Prostate gland (tissue), 2 donors: Measurements from ENCODE around the gene ACTR1B. TPM values are rescaled to one million over a fixed set of nuclear protein-coding genes. Genes with fewer than 3 reads are reported as not detected.

ENCODE experiments used
- DNase-seq: peaks from one replicate; pipeline ENCODE4 v3.0.0-alpha.2; 2019; ENCODE audit warnings: low spot score
- H3K27ac ChIP-seq, 2 donors: fragments of 200-600 bp; sonication (generic); 2 replicates each; pipeline ENCODE4 v1.5.1; 2017 to 2019
- H3K27me3 ChIP-seq: fragments of 200-600 bp; sonication (generic); replicated peaks from 2 replicates; pipeline ENCODE4 v1.5.1; 2019; ENCODE audit not compliant: insufficient read depth
- H3K36me3 ChIP-seq, 2 donors: fragments of 200-600 bp; sonication (generic); 1 replicate in 1 of 2; 2 replicates in 1 of 2; pipeline versions ENCODE4 v1.5.1 to v1.8.1; 2017 to 2019
- H3K4me1 ChIP-seq: fragments of 200-600 bp; sonication (generic); replicated peaks from 2 replicates; pipeline ENCODE4 v1.5.1; 2019
- H3K4me3 ChIP-seq, 2 donors: fragments of 200-600 bp; sonication (generic); 2 replicates each; pipeline ENCODE4 v1.5.1; 2017 to 2019
- H3K9me3 ChIP-seq: fragments of 200-600 bp; sonication (generic); 2 replicates; pipeline ENCODE4 v1.5.1; 2017
- POLR2A ChIP-seq: fragments of 450-650 bp; IDR thresholded peaks from one replicate; pipeline ENCODE4 v1.6.1; 2016; ENCODE audit warnings: antibody characterized with exemption, mild to moderate bottlenecking
- POLR2AphosphoS5 ChIP-seq: sonication (generic); formaldehyde crosslinking; IDR thresholded peaks from one replicate; pipeline ENCODE4 v1.6.1; 2017; ENCODE audit warnings: antibody characterized with exemption
- WGBS: methylation state at CpG from one replicate; pipeline ENCODE4 v1.1.5; 2018; 5-methylcytosine and 5-hydroxymethylcytosine counted together
- intact Hi-C: fragments of 100-400 bp; cut with DNase I; formaldehyde crosslinking; loops from one replicate; pipeline ENCODE4 v1.14.2; 2022
- total RNA-seq, 2 donors: library from RNA; depleted of rRNA; stranded (reverse); fragments of >200 nt; gene quantifications; one replicate each; pipeline ENCODE4 v1.1.0, GENCODE V29; 2016
- TF ChIP-seq, protein P1 (sequence below), 4 experiments: fragments of 200-600 bp in 2 of 4; fragments of 450-650 bp in 2 of 4; sonication (generic) in 2 of 4; IDR thresholded peaks; 1 replicate in 3 of 4; 2 replicates in 1 of 4; pipeline ENCODE4 v1.5.1; 2016 to 2019; ENCODE audit warnings: antibody characterized with exemption in 4 of 4, mild to moderate bottlenecking in 2 of 4, moderate library complexity in 2 of 4

The ACTR1B gene
- total RNA-seq, 2 donors from 2014 or later, result 80.5 to 102 TPM

DNA sequence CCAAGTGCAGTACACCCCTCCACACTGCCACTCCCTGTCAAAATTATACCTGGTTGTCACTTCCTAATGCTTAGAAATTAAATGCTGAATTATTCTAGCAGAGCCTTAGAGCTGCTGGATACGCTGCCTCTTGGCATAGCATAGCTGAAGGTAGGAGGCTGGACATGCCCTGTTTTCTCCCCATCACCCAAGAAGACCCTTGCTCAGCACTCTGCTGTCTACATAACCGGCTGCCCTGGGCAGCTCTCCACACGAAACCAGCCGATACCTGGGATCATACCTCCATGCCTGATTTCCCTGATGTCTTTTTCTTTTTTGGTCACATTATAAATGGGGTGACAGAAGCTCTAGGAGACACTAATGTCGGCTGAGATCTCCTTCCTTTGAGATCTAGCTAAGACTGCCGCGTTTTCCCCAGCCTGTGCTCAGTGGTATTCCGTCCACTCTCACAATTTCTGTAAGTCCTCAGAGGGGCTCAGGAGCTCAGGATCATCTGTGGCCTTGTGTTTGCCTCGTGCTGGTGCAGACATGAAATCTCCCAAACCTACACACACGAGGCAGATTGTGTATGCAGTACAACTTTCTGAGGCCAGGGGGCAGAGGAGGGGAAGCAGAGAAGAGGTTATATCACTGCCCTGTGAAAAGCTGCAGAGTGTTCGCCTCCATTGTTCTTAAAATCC, 36.1 kb upstream of the ACTR1B start:
- H3K4me3 ChIP-seq, result no peak overlapping the region
- H3K27ac ChIP-seq, result no peak overlapping the region
- WGBS, result 62% methylated on average over 11 of the region's 11 CpGs
- peak; percentile 22 for DNase-seq
- TF ChIP-seq, protein P1, sequence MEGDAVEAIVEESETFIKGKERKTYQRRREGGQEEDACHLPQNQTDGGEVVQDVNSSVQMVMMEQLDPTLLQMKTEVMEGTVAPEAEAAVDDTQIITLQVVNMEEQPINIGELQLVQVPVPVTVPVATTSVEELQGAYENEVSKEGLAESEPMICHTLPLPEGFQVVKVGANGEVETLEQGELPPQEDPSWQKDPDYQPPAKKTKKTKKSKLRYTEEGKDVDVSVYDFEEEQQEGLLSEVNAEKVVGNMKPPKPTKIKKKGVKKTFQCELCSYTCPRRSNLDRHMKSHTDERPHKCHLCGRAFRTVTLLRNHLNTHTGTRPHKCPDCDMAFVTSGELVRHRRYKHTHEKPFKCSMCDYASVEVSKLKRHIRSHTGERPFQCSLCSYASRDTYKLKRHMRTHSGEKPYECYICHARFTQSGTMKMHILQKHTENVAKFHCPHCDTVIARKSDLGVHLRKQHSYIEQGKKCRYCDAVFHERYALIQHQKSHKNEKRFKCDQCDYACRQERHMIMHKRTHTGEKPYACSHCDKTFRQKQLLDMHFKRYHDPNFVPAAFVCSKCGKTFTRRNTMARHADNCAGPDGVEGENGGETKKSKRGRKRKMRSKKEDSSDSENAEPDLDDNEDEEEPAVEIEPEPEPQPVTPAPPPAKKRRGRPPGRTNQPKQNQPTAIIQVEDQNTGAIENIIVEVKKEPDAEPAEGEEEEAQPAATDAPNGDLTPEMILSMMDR (IDR thresholded peaks at IDR 0.05), result peak in 3 of 4 experiments; percentile 35 to 62 (median 49)
- TF ChIP-seq POLR2AphosphoS5, result no peak
- H3K27me3 ChIP-seq, result no peaks in the 10 kb centered on the region
- no peaks in the 10 kb centered on the region for H3K4me1 ChIP-seq
- H3K36me3 ChIP-seq, result no peaks in the 10 kb centered on the region
- H3K9me3 ChIP-seq, result no peaks in the 10 kb centered on the region
- intact Hi-C loops, result loop anchor here (5.0 to 10.0 kb wide), 3 partner anchors 55 to 687 kb away; partner anchors contain the start of gene COX5B

DNA sequence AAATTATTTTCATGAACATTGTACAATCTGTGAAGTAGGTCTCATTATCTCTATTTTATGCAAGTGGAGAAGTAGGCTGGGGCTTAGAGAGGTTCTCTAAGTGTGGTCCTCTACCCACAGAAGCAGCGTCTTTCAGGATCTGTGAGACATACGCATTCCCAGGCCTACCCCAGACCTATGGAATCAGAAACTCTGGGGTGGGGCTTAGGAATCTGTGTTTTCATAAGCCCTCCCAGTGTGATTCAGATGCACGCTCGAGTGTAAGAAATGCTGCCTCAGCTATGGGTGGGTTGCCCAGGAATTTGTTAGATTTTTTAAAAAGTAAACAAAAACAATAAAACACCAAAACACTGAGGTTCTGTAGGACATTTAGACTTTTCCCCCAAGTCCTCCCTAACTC, 34.7 kb upstream of the ACTR1B start:
- intact Hi-C loops, result loop anchor here (10.0 kb wide), 2 partner anchors 54 to 104 kb away; partner anchors contain the start of gene COX5B
- TF ChIP-seq, protein P1 (IDR thresholded peaks at IDR 0.05), result no peak
- TF ChIP-seq POLR2A (no peak), POLR2AphosphoS5 (no peak)
- H3K27ac ChIP-seq, result no peak overlapping the region
- no peak for DNase-seq
- H3K27me3 ChIP-seq, result no peaks in the 10 kb centered on the region
- WGBS, result 77% methylated on average over 4 of the region's 4 CpGs
- H3K4me1 ChIP-seq, result no peaks in the 10 kb centered on the region
- H3K36me3 ChIP-seq, result no peaks in the 10 kb centered on the region
- no peak overlapping the region for H3K4me3 ChIP-seq
- no peaks in the 10 kb centered on the region for H3K9me3 ChIP-seq

DNA sequence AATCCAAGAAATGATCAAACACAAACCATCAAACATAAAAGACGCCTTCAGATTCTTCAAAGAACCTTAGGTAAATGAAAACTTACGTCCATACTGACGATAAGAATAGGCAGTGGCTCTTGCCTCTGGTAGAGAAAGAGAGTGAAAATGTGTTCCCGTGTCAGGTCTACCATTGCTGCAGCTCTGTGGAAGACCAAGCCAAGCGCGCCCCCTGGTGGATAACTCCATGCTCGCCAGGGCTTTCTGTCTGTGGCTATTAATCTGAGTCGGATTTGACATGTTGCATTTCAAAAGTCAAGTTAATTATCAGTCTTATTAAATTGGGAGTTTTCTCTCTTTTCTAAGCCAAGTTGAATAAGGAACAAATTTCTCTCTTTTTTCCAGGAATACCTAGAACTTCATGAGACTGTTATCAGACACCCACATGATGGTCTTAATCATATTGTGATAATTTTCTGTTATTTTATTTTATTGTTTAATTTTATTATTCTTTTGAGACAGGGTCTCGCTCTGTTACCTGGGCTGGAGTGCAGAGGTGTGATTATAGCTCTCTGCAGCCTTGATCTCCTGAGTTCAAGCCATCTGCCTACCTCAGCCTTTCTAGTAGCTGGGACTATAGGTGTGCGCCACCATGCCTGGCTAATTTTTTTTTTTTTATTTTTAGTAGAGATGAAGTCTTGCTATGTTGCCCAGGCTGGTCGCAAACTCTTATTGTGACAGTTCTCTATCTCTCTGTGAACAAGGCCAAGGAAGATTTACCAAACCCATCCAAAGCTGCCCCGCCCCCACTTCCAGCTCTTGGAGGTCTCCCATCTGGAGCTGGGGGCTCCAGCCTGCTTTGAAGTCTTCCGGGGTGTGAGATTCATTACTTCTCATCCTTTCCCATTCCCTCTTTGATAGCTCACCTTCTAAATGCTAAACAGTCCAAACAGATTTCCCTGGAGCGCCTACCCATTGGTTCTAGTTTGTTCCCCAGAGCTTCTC, 33.7 kb upstream of the ACTR1B start:
- H3K27ac ChIP-seq, result no peak overlapping the region
- no peaks in the 10 kb centered on the region for H3K4me1 ChIP-seq
- DNase-seq, result peak; percentile 90
- H3K36me3 ChIP-seq, result no peaks in the 10 kb centered on the region
- H3K9me3 ChIP-seq, result no peaks in the 10 kb centered on the region
- H3K27me3 ChIP-seq, result no peaks in the 10 kb centered on the region
- intact Hi-C loops, result loop anchor here (10.0 kb wide), 2 partner anchors 53 to 103 kb away; partner anchors contain the start of gene COX5B
- H3K4me3 ChIP-seq, result no peak overlapping the region
- TF ChIP-seq POLR2A, result no peak
- peak; percentile 78 for TF ChIP-seq POLR2AphosphoS5
- TF ChIP-seq, protein P1 (IDR thresholded peaks at IDR 0.05), result peak; percentile 91 to 98 (median 96)
- WGBS, result 29% methylated on average over 14 of the region's 14 CpGs

DNA sequence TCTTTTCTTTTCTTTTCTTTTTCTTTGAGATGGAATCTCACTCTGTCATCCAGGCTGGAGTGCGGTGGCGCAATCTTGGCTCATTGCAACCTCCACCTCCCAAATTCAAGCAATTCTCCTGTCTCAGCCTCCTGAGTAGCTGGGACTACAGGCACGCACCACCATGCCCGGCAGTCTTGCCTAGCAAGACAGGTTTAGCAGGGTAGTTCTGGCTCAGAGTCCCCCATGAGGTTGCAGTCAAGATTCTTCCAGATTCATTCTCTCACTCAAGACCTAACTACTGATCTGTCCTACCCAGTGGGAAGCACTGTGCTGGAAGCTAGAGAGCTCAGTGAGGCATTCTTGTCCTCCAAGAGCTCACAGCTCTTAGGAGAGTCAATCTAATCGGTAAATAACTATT, 31.9 kb upstream of the ACTR1B start:
- TF ChIP-seq POLR2A (no peak), POLR2AphosphoS5 (no peak)
- TF ChIP-seq, protein P1 (IDR thresholded peaks at IDR 0.05), result no peak
- H3K36me3 ChIP-seq, result no peaks in the 10 kb centered on the region
- 78% methylated on average over 5 of the region's 5 CpGs for WGBS
- intact Hi-C loops, result loop anchor here (10.0 kb wide), 2 partner anchors 51 to 101 kb away; partner anchors contain the start of gene COX5B
- DNase-seq, result no peak
- H3K4me3 ChIP-seq, result no peak overlapping the region
- no peak overlapping the region for H3K27ac ChIP-seq
- no peaks in the 10 kb centered on the region for H3K27me3 ChIP-seq
- no peaks in the 10 kb centered on the region for H3K9me3 ChIP-seq
- H3K4me1 ChIP-seq, result no peaks in the 10 kb centered on the region
